Neural progenitor cell (in vitro differentiated cells): Measurements from ENCODE around the gene MAN2A1.

Experiments used
- EZH2 ChIP-seq: fragments of 200-600 bp; sonication (generic); IDR thresholded peaks from 2 replicates; pipeline ENCODE4 v1.6.1; 2017; ENCODE audit warnings: antibody characterized with exemption, mild to moderate bottlenecking, moderate library complexity
- EZH2phosphoT487 ChIP-seq: fragments of 200-600 bp; sonication (generic); IDR thresholded peaks from 2 replicates; pipeline ENCODE4 v1.6.1; 2017; ENCODE audit warnings: antibody characterized with exemption
- TF ChIP-seq, protein P1 (sequence below): fragments of 200-600 bp; sonication (generic); IDR thresholded peaks from 2 replicates; pipeline ENCODE4 v1.5.1; 2017; ENCODE audit warnings: antibody characterized with exemption, mild to moderate bottlenecking

DNA sequence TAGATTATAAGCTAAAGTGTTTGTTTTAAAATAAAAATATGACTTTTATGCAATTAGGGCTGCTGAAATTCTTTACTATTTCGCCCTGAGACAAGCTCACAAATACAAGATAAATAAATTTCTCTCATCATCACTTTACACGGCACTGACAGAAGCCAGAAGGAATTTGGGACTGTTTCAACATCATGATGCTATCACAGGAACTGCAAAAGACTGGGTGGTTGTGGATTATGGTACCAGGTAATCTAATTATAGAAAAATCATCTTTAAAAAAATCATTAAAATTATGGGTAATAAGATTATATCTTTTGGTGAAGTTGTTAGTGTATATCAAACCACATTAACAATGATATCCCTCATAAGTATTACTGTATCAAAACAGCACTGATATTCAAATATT lies 95.0 kb downstream of the MAN2A1 start:
- TF ChIP-seq, protein P1, sequence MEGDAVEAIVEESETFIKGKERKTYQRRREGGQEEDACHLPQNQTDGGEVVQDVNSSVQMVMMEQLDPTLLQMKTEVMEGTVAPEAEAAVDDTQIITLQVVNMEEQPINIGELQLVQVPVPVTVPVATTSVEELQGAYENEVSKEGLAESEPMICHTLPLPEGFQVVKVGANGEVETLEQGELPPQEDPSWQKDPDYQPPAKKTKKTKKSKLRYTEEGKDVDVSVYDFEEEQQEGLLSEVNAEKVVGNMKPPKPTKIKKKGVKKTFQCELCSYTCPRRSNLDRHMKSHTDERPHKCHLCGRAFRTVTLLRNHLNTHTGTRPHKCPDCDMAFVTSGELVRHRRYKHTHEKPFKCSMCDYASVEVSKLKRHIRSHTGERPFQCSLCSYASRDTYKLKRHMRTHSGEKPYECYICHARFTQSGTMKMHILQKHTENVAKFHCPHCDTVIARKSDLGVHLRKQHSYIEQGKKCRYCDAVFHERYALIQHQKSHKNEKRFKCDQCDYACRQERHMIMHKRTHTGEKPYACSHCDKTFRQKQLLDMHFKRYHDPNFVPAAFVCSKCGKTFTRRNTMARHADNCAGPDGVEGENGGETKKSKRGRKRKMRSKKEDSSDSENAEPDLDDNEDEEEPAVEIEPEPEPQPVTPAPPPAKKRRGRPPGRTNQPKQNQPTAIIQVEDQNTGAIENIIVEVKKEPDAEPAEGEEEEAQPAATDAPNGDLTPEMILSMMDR = no peak
- TF ChIP-seq EZH2 = no peak
- TF ChIP-seq EZH2phosphoT487 = no peak
